ENCODE measurements around the gene NEURL1.

NEURL1 gene

DNA sequence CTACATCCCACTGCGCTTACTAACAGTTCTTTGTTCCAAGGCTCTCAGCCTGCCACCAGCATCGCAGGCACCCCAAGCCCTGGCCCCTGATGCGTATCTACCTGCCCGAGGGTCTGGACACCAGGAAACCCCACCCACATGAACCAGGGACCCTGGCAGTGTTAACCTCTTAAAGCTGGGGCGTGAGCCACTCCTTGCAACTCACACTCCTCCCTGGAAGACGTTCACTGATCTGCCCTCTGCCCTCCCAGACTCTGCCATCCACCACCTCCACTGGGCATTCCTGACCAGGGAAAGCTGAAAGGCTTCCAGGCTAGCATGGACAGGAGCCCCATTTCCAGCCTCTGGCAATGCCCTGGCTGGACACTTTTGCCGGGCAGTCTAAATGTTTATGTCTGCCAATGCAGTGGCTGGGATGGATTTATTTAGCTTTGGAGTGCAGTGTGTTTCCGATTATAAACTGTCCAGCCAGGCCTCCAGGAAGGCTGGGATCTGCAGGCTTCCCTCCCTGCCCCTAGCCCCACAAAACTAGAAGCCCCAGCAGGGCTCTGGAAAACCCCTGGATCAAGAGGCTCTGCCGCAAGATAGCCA, 117.5 kb downstream of the NEURL1 start:
- no peak for DNase-seq

- DNase-seq: no peak
These were observed 119.2 kb downstream of the NEURL1 start for GRCh38 chr10:103612462-103613365.

DNA sequence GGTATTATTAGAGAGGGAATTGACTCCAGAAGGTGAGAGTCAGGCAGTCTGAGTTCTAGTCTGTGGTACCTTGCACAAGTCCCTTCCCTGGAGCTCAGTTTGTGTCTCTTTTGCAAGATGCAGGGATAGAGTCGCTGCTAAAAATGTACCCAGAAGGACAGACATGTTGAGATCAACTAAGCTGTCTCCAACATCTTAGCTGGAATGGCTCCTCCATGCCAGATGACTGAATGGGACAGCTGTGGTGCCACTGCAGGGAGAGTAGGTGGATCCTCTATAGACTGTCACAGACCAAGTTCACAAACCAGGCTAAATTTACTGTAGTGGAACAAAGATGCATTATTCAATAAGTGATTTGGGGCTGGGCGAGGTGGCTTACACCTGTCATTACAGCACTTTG, 120.1 kb downstream of the NEURL1 start:
- DNase-seq: no peak

- DNase-seq: no peak
These were observed 121.0 kb downstream of the NEURL1 start for GRCh38 chr10:103614306-103615158.

DNA sequence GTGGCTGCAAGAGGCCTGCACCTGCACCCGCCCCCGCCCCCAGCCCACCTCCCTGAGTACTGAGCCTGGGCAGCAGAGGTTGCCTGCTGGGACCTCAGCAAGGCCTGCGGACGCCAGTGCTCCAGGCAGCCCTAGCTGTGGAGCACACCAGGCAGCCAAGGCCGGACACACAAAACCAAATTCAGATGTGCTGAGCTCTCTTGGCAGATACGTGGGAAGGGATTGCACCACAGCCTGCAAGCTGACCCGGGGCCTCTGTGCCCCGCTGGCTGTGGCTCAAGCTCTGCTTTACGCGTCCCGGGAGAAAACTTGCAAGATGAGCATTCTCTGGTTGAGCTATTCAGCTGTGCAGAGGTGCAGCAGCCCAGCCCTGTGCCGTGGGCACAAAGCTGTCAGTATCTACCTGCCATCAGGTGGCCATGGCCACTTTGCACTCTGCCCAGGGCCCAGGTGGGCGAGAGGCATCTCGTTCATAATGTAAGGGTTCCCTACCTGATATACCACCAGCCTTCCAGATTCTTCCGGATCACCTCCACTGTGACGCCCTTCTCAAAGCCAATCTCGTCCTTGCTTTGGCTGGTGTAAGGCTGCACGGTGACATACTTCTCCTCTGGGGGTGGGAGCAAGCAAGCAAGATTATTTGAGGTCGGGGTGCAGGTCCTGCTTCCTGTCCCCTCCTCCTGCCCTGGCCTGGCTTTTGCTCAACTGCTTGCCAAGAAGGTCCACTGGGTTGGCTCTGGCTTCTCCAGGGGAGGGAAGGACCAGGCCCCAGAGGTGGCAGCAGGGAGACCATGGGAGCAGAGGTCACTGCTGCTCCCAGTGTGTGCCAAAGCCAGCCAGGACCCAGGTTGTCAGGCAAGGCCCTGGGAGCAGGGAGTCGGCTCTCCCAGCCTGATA, 123.4 kb downstream of the NEURL1 start:
- no peak for DNase-seq

GRCh38 chr10:103617602-103618385, 124.3 kb downstream of the NEURL1 start:
- no peak for DNase-seq

- DNase-seq: no peak
These were observed 125.3 kb downstream of the NEURL1 start for GRCh38 chr10:103618575-103619423.

GRCh38 chr10:103619424-103620351, 126.2 kb downstream of the NEURL1 start:
- DNase-seq: no peak

GRCh38 chr10:103620352-103620740, 126.8 kb downstream of the NEURL1 start:
- DNase-seq: no peak

DNA sequence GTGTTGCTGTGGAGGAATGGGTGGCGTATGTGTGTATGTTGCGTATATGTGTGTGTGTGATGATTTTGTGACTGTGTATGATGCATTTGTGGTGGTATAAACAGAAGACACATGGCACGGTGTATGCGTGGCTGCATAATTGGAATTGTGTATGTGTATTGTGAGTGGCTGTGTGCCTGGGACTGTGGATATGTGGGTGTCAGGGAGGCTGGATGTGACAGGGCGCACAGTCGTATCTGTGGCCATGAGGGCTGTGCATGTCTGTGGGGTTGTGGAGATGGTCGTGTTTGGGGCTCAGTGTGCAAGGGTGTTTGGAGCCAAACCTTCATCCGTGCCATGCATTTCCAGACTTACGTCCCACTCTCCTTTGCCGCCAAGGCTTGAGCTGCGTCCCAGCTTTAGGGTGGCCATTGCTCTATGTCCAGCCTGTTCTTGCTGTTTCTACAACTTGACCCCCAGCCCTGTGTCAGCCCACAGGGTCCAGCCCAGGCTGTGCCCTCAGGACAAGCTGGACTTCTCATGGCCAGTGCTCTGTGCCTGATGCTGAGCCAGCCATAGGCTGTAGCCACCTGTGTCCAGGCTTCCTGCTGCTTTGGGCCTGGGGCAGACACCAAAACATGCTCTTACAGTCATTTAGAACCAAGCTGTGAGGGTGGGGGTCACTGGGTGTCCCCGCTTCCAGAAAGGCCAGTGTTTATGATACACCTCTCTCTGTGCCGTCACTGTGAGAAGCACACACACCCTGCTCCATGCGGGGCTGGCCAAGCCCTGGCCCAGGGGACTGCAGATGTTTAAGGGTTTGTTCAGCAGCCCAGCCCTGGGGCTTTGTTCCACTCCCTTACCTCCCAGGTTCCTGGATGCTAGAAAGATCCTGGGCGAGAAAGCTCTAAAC, 127.6 kb downstream of the NEURL1 start:
- DNase-seq: no peak

DNA sequence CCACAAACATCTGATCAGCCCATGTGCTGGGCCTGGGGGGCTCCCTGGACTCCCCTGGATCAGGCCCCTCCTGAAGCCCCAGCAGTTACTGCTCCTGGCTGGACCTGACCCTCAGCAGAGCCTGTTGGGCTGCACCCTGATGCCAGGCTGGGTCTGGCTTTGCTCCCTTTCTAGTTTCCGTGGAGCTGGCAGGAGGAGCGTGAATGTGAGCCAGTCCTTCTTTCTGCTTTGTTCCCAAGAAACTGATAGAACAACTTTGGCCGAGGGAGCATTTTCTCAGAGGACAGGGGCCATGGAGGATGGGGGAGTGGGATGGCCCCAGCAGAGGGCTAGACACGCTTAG, 128.2 kb downstream of the NEURL1 start:
- no peak for DNase-seq

GRCh38 chr10:103622286-103622685, 128.8 kb downstream of the NEURL1 start:
- no peak for DNase-seq

DNA sequence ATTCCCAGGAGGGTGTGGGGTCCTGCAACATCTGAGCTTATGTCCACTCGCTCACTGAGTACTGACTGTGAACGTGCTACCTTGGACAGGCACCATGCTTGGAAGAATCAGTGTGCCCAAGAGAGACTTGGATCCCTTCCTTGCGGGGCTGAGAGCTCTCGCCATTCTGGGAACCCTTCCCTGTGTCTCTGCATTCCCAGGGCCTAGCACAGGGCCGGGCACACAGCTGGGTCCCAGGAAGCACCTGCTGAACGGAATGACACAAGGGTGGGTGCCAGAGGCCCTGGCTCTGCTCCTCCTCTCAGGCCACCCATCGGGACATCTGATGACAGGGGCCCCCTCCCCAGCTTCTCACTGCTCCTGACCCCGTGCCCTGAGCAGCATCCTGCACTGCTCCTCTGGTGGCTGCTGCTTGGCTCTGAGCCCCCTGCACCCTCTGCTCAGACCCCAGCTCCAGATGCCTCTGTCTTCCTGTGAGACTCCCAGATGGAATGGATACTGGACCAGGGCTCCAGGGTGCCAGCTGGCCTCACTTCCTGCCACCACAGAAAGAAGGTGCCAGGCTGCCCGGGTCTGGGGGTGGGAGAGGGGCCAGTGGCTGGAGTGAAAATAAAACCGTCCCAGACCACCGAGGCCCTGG, 129.6 kb downstream of the NEURL1 start:
- DNase-seq: no peak

DNA sequence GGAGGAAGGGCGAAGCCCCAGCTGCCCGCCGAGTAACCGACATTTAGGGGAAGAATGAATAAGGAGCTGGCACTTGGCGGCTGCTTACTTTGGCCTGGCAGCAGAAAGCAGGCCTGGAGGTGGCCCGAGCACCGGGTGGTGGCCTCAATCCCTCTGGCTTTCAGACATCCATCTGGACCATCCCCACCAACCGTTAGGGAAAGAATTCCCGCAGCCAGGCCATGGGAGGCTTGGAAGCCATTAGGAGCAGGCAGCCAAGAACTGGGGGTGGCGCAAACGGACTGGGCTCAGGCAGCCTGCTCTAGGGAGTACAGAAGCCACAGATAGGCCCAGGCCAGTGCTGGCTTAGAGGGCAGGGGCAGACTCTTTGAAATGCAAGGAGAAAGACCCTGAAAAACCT, 132.7 kb downstream of the NEURL1 start:
- DNase-seq: no peak

GRCh38 chr10:103627111-103627892, 133.8 kb downstream of the NEURL1 start:
- no peak for DNase-seq

- no peak for DNase-seq
These were observed 134.4 kb downstream of the NEURL1 start for GRCh38 chr10:103627893-103628292.

- DNase-seq: no peak
These were observed 136.1 kb downstream of the NEURL1 start for GRCh38 chr10:103629581-103629980.

All from DMS79 treated with DMSO at 0.1 percent for 48 hours (cell line).